Smooth muscle cell (in vitro differentiated cells): ENCODE measurements around the gene TSPAN4. TPM values are rescaled to one million over a fixed set of nuclear protein-coding genes. Genes with fewer than 3 reads are reported as not detected.

ENCODE experiments used
- DNase-seq: peaks from one replicate; lab custom pipeline; 2025; ENCODE audit not compliant: unreplicated experiment; lab: John Stamatoyannopoulos, UW
- H2AFZ ChIP-seq: fragments of 200-600 bp; sonication (generic); 2 replicates; pipeline ENCODE4 v1.6.0; 2016; ENCODE audit warnings: antibody characterized with exemption, low read depth, mild to moderate bottlenecking
- H3F3A ChIP-seq: fragments of 200-600 bp; sonication (generic); 2 replicates; pipeline ENCODE4 v1.6.0; 2017; ENCODE audit warnings: antibody characterized with exemption, low read depth
- H3K27ac ChIP-seq: fragments of 200-600 bp; sonication (generic); 2 replicates; pipeline ENCODE4 v1.5.1; 2016; ENCODE audit warnings: low read depth, mild to moderate bottlenecking
- H3K27me3 ChIP-seq: fragments of 200-600 bp; sonication (generic); 2 replicates; pipeline ENCODE4 v1.6.1; 2016; ENCODE audit warnings: low read depth, mild to moderate bottlenecking
- H3K36me3 ChIP-seq: fragments of 200-600 bp; sonication (generic); 2 replicates; pipeline ENCODE4 v1.5.1; 2016; ENCODE audit warnings: low read depth
- H3K4me1 ChIP-seq: fragments of 200-600 bp; sonication (generic); 2 replicates; pipeline ENCODE4 v1.5.1; 2016; ENCODE audit warnings: low read depth
- H3K4me2 ChIP-seq: fragments of 200-600 bp; sonication (generic); 2 replicates; pipeline ENCODE4 v1.6.0; 2016; ENCODE audit warnings: mild to moderate bottlenecking
- H3K4me3 ChIP-seq: fragments of 200-600 bp; sonication (generic); 2 replicates; pipeline ENCODE4 v1.5.1; 2016; ENCODE audit warnings: mild to moderate bottlenecking
- H3K79me2 ChIP-seq: fragments of 200-600 bp; sonication (generic); 2 replicates; pipeline ENCODE4 v1.6.0; 2016; ENCODE audit warnings: low read depth, mild to moderate bottlenecking
- H3K9ac ChIP-seq: fragments of 200-600 bp; sonication (generic); 2 replicates; pipeline ENCODE4 v1.6.0; 2016; ENCODE audit warnings: low read depth
- H3K9me3 ChIP-seq: fragments of 200-600 bp; sonication (generic); replicated peaks from 2 replicates; pipeline ENCODE4 v1.5.1; 2016; ENCODE audit warnings: low read depth
- H4K20me1 ChIP-seq: fragments of 200-600 bp; sonication (generic); 2 replicates; pipeline ENCODE4 v1.6.0; 2016; ENCODE audit warnings: low read depth
- WGBS: methylation state at CpG from one replicate; pipeline ENCODE4 v1.1.7; 2016; ENCODE audit warnings: low lambda C conversion rate; 5-methylcytosine and 5-hydroxymethylcytosine counted together
- polyA plus RNA-seq: library from polyadenylated mRNA; unstranded; fragments of >200 nt; fragmentation: Nextera tagmentation; extraction: Ambion mirVana; gene quantifications from 2 replicates; pipeline ENCODE4 v1.2.1, GENCODE V29; 2016
- small RNA-seq: library from RNA; depleted of rRNA; stranded (forward); fragments of <200 nt; gene quantifications from one replicate; pipeline ENCODE3, GENCODE V24; 2014
- total RNA-seq: library from RNA; depleted of rRNA; stranded (reverse); fragments of >200 nt; gene quantifications from 2 replicates; pipeline ENCODE4 v1.2.3, GENCODE V29; 2014
- TF ChIP-seq, protein P1 (sequence below): fragments of 200-600 bp; sonication (generic); IDR thresholded peaks from 2 replicates; pipeline ENCODE4 v1.5.1; 2017; ENCODE audit warnings: borderline replicate concordance, mild to moderate bottlenecking, antibody characterized with exemption; ENCODE audit not compliant: insufficient read depth, poor library complexity, severe bottlenecking

The TSPAN4 gene
- total and polyA plus RNA-seq, 2 experiments from 2014 or later = 68.2 to 179 TPM

DNA sequence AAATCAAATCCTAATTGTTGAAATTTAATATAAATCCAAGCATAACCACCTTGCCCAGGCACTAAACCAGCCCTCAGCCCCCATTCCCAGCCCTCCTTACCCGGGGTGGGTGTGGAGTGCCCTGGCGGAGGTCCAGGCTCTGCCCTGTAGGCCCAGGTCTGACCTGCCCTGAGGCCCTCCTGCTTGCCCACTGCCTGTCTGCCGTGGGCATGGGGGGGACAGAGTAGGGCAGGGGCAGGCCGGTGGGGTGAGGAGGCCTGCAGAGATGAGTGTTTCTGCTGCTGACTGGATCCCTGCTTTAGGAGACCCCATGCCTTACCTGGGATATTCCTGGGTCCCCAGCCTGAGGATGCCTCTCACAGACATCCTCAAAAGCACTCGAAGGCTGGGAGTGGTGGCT lies 71.6 kb downstream of the TSPAN4 start:
- Histone ChIP-seq H2AFZ (no peak overlapping the region), H3K27me3 (no peaks in the 10 kb centered on the region), H3K27ac (no peak overlapping the region), H3K9me3 (no peaks in the 10 kb centered on the region), H3F3A (no peaks in the 10 kb centered on the region), H3K79me2 (peaks cover 12% of the 10 kb centered on the region), H4K20me1 (no peaks in the 10 kb centered on the region), H3K4me1 (peaks cover 6% of the 10 kb centered on the region), H3K4me3 (no peak overlapping the region), H3K36me3 (no peaks in the 10 kb centered on the region), H3K9ac (no peak overlapping the region), H3K4me2 (no peak overlapping the region)
- TF ChIP-seq, protein P1, sequence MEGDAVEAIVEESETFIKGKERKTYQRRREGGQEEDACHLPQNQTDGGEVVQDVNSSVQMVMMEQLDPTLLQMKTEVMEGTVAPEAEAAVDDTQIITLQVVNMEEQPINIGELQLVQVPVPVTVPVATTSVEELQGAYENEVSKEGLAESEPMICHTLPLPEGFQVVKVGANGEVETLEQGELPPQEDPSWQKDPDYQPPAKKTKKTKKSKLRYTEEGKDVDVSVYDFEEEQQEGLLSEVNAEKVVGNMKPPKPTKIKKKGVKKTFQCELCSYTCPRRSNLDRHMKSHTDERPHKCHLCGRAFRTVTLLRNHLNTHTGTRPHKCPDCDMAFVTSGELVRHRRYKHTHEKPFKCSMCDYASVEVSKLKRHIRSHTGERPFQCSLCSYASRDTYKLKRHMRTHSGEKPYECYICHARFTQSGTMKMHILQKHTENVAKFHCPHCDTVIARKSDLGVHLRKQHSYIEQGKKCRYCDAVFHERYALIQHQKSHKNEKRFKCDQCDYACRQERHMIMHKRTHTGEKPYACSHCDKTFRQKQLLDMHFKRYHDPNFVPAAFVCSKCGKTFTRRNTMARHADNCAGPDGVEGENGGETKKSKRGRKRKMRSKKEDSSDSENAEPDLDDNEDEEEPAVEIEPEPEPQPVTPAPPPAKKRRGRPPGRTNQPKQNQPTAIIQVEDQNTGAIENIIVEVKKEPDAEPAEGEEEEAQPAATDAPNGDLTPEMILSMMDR = no peak
- WGBS = 92% methylated on average over 5 of the region's 5 CpGs
- no peak for DNase-seq

DNA sequence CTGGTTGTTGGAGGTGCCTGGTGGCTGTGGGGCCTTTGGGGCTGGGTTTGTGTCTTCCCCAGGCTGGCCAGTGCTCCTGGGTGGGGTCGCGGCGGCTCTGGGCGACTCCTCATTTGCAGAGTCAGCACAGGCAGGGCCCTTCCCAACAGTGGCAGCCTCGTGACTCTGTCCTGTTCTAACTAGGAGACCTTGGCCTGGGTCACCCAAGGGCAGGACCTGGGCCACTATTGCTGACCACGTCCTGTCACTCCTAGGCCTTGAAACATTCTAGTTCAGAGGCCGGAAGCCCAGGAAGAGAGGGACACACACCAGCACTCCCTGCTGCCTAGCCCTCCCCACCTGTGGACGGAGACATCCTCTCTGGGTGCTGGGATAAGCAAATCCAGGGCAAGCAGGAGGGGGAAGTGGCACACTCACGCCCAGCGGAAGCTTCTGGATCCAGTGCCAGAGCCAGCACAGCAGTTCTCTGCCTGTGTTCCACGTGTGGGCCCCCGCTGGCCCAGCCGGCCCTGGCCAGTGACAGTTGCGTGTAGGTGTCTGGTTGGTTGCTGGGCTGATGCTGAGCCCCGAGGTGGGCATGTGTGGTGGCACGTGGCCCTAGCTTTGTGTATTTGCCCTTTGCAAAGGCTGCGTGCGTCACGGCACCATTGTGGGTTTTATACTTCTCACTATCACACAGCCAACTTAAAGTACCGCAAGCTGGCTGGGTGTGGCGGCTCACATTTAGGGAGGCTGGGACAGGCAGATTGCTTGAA lies 72.3 kb downstream of the TSPAN4 start:
- Histone ChIP-seq H4K20me1 (no peaks in the 10 kb centered on the region), H3K4me2 (no peak overlapping the region), H3K9me3 (no peaks in the 10 kb centered on the region), H3K4me3 (no peak overlapping the region), H3K79me2 (peaks cover 4% of the 10 kb centered on the region), H3K27me3 (no peaks in the 10 kb centered on the region), H3K9ac (no peak overlapping the region), H3F3A (no peaks in the 10 kb centered on the region), H2AFZ (no peak overlapping the region), H3K4me1 (peaks cover 6% of the 10 kb centered on the region), H3K36me3 (no peaks in the 10 kb centered on the region), H3K27ac (no peak overlapping the region)
- WGBS = 93% methylated on average over 21 of the region's 21 CpGs
- TF ChIP-seq, protein P1 = no peak
- DNase-seq = no peak

Small RNA genes within 50 kb of the gene (small RNA-seq; reads per million reads assigned to genes)
- gene SNORA52 = not detected

Other genes starting within 250 kb of the TSPAN4 start
- gene IRF7, start 226.9 kb upstream of the TSPAN4 start, total RNA-seq = 7.1 and 11.1 TPM in 2 replicates
- gene IRF7, start 226.9 kb upstream of the TSPAN4 start, polyA plus RNA-seq = 12.7 and 14.3 TPM in 2 replicates
- gene CDHR5, start 217.9 kb upstream of the TSPAN4 start, total RNA-seq = not detected in 2 replicates
- gene CDHR5, start 217.9 kb upstream of the TSPAN4 start, polyA plus RNA-seq = 0.37 TPM in 1 of 2 replicates, not detected in the other
- not detected in 2 replicates for gene SCT, start 215.7 kb upstream of the TSPAN4 start, total RNA-seq
- gene SCT, start 215.7 kb upstream of the TSPAN4 start, polyA plus RNA-seq = 1.4 and 2.2 TPM in 2 replicates
- gene DRD4, start 205.6 kb upstream of the TSPAN4 start, total RNA-seq = not detected in 2 replicates
- gene DRD4, start 205.6 kb upstream of the TSPAN4 start, polyA plus RNA-seq = 2.7 and 3.1 TPM in 2 replicates
- 18.7 and 19.0 TPM in 2 replicates for gene DEAF1, start 147.6 kb upstream of the TSPAN4 start, total RNA-seq
- gene DEAF1, start 147.6 kb upstream of the TSPAN4 start, polyA plus RNA-seq = 39.2 and 61.5 TPM in 2 replicates
- 5.5 and 9.0 TPM in 2 replicates for gene TMEM80, start 147.0 kb upstream of the TSPAN4 start, total RNA-seq
- 14.3 and 24.3 TPM in 2 replicates for gene TMEM80, start 147.0 kb upstream of the TSPAN4 start, polyA plus RNA-seq
- gene EPS8L2, start 136.6 kb upstream of the TSPAN4 start, total RNA-seq = 47.9 and 74.9 TPM in 2 replicates
- 37.7 and 133 TPM in 2 replicates for gene EPS8L2, start 136.6 kb upstream of the TSPAN4 start, polyA plus RNA-seq
- 100 and 103 TPM in 2 replicates for gene TALDO1, start 95.4 kb upstream of the TSPAN4 start, total RNA-seq
- gene TALDO1, start 95.4 kb upstream of the TSPAN4 start, polyA plus RNA-seq = 155 and 158 TPM in 2 replicates
- gene GATD1, start 65.4 kb upstream of the TSPAN4 start, total RNA-seq = 12.9 and 18.5 TPM in 2 replicates
- gene GATD1, start 65.4 kb upstream of the TSPAN4 start, polyA plus RNA-seq = 11.7 and 20.2 TPM in 2 replicates
- gene CEND1, start 52.8 kb upstream of the TSPAN4 start, total RNA-seq = not detected in 2 replicates
- gene CEND1, start 52.8 kb upstream of the TSPAN4 start, polyA plus RNA-seq = 0.13 and 0.38 TPM in 2 replicates
- gene SLC25A22, start 44.6 kb upstream of the TSPAN4 start, total RNA-seq = 6.9 and 7.0 TPM in 2 replicates
- 19.5 and 25.2 TPM in 2 replicates for gene SLC25A22, start 44.6 kb upstream of the TSPAN4 start, polyA plus RNA-seq
- gene PIDD1, start 37.6 kb upstream of the TSPAN4 start, total RNA-seq = 8.7 and 11.8 TPM in 2 replicates
- 22.3 and 44.9 TPM in 2 replicates for gene PIDD1, start 37.6 kb upstream of the TSPAN4 start, polyA plus RNA-seq
- 472 and 511 TPM in 2 replicates for gene RPLP2, start 32.9 kb upstream of the TSPAN4 start, total RNA-seq
- gene RPLP2, start 32.9 kb upstream of the TSPAN4 start, polyA plus RNA-seq = 622 and 701 TPM in 2 replicates
- 12.4 and 14.8 TPM in 2 replicates for gene PNPLA2, start 23.9 kb upstream of the TSPAN4 start, total RNA-seq
- 26.4 and 33.8 TPM in 2 replicates for gene PNPLA2, start 23.9 kb upstream of the TSPAN4 start, polyA plus RNA-seq
- 0.36 and 2.5 TPM in 2 replicates for gene CRACR2B, start 14.9 kb upstream of the TSPAN4 start, total RNA-seq
- 0.10 and 10.5 TPM in 2 replicates for gene CRACR2B, start 14.9 kb upstream of the TSPAN4 start, polyA plus RNA-seq
- gene CD151, start 9.9 kb upstream of the TSPAN4 start, total RNA-seq = 214 and 256 TPM in 2 replicates
- 391 and 469 TPM in 2 replicates for gene CD151, start 9.9 kb upstream of the TSPAN4 start, polyA plus RNA-seq
- gene POLR2L, start 323 bp upstream of the TSPAN4 start, total RNA-seq = 38.0 and 51.4 TPM in 2 replicates
- 380 and 446 TPM in 2 replicates for gene POLR2L, start 323 bp upstream of the TSPAN4 start, polyA plus RNA-seq
- 54.3 and 76.5 TPM in 2 replicates for gene CHID1, start 68.0 kb downstream of the TSPAN4 start, total RNA-seq
- gene CHID1, start 68.0 kb downstream of the TSPAN4 start, polyA plus RNA-seq = 171 and 181 TPM in 2 replicates
- gene AP2A2, start 83.0 kb downstream of the TSPAN4 start, total RNA-seq = 32.2 and 35.8 TPM in 2 replicates
- gene AP2A2, start 83.0 kb downstream of the TSPAN4 start, polyA plus RNA-seq = 25.1 and 31.8 TPM in 2 replicates
- not detected in 2 replicates for gene MUC6, start 193.9 kb downstream of the TSPAN4 start, total RNA-seq
- 0.39 TPM in 1 of 2 replicates, not detected in the other for gene MUC6, start 193.9 kb downstream of the TSPAN4 start, polyA plus RNA-seq
- not detected in 2 replicates for gene MUC2, start 232.0 kb downstream of the TSPAN4 start, total RNA-seq
- gene MUC2, start 232.0 kb downstream of the TSPAN4 start, polyA plus RNA-seq = 0.05 TPM in 1 of 2 replicates, not detected in the other